HG03135 (cell line): Measurements from ENCODE around the gene NHLRC3.
"Not testable (repeated sequence)": the region's sequence is repeated elsewhere in the genome, so short reads cannot be mapped to it uniquely, and the experiment has no call there.

Source experiments
- ATAC-seq: cut with Tn5 transposase; IDR thresholded peaks from one replicate; pipeline ENCODE4 v1.9.1; 2021; ENCODE audit warnings: mild to moderate bottlenecking, moderate library complexity; ENCODE audit not compliant: unreplicated experiment

The NHLRC3 gene

GRCh38 chr13:39037880-39038568 is at the start of gene NHLRC3, which contains the start of gene PROSER1:
Gene NHLRC3 (plus strand): TSS chr13:39038456. CDS start chr13:39038640, 184 bp downstream.
Gene PROSER1 (minus strand): TSS chr13:39038089. CDS start chr13:39037242, 847 bp downstream.
- peak; percentile 73 for ATAC-seq

- no peak for ATAC-seq
These were observed 47.6 kb upstream of the NHLRC3 start, which contains the start of gene STOML3 for GRCh38 chr13:38990693-38991092. Gene STOML3 (minus strand): TSS chr13:38990831. CDS start chr13:38990721, 110 bp downstream.

- ATAC-seq = no peak
These were observed 44.9 kb upstream of the NHLRC3 start for GRCh38 chr13:38993381-38993780.

- no peak for ATAC-seq
These were observed 39.5 kb upstream of the NHLRC3 start for GRCh38 chr13:38998739-38999138.

- ATAC-seq = not testable (repeated sequence)
These were observed 31.7 kb upstream of the NHLRC3 start for GRCh38 chr13:39006371-39007111.

GRCh38 chr13:39012608-39013007 is 25.6 kb upstream of the NHLRC3 start:
- no peak for ATAC-seq

GRCh38 chr13:39013462-39013861 is 24.8 kb upstream of the NHLRC3 start:
- ATAC-seq = no peak

- no peak for ATAC-seq
These were observed 22.2 kb upstream of the NHLRC3 start for GRCh38 chr13:39016087-39016486.

GRCh38 chr13:39016787-39017186 is 21.5 kb upstream of the NHLRC3 start:
- peak; percentile 76 for ATAC-seq

- ATAC-seq = no peak
These were observed 17.3 kb upstream of the NHLRC3 start for GRCh38 chr13:39020853-39021462.

GRCh38 chr13:39023316-39023715 is 14.9 kb upstream of the NHLRC3 start:
- no peak for ATAC-seq

- no peak for ATAC-seq
These were observed 14.5 kb upstream of the NHLRC3 start for GRCh38 chr13:39023761-39024160.

- ATAC-seq = no peak
These were observed 12.8 kb upstream of the NHLRC3 start for GRCh38 chr13:39025433-39025839.

GRCh38 chr13:39032150-39032549 is 6.1 kb upstream of the NHLRC3 start:
- no peak for ATAC-seq

- no peak for ATAC-seq
These were observed 4.2 kb upstream of the NHLRC3 start for GRCh38 chr13:39034085-39034484.

- ATAC-seq = no peak
These were observed 3.1 kb upstream of the NHLRC3 start for GRCh38 chr13:39035204-39035603.

- ATAC-seq = no peak
These were observed 2.5 kb upstream of the NHLRC3 start for GRCh38 chr13:39035799-39036198.

GRCh38 chr13:39036212-39036611 is 2.0 kb upstream of the NHLRC3 start:
- no peak for ATAC-seq

- peak; percentile 32 for ATAC-seq
These were observed 811 bp upstream of the NHLRC3 start for GRCh38 chr13:39037410-39037879.

GRCh38 chr13:39038569-39039030 is 344 bp downstream of the NHLRC3 start:
- ATAC-seq = peak; percentile 38

GRCh38 chr13:39039041-39039440 is 785 bp downstream of the NHLRC3 start:
- no peak for ATAC-seq
